Measurements from ENCODE around the gene DNAH7.

The DNAH7 gene

DNA sequence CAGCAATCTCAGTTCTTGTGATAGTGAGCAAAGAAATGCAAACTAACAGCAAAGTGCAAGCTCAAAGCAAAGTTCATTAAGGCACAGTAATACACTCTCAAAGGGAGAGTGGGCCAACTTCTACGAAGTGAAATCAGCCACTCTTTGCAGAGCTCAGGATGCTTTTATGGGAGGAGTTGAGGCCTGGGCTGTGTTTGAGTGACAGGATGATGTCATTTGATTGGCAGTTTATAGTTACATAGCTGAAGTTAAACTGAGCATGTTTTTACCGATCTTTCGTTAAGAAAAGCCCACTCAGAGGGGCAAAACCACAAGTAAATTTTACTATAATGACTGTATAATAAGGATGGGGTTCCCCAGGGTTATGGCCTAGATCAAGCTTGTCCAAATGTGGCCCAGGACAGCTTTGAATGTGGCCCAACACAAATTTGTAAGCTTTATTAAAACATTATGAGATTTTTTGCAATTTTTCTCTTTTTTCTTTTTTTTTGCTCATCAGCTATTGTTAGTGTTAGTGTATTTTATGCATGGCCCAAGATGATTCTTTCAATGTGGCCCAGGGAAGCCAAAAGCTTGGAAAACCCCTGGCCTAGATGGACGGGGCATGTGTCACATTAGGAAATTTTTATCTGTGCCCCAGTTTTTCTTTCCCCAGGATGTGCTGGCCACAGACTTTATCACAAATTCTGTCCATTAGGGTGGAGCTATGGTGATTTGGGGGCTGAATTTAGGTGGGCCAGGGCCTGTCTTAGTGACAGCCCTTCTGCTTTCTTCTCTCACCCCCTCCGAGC lies 8.3 kb upstream of the DNAH7 start:
- DNase-seq: no peak

DNA sequence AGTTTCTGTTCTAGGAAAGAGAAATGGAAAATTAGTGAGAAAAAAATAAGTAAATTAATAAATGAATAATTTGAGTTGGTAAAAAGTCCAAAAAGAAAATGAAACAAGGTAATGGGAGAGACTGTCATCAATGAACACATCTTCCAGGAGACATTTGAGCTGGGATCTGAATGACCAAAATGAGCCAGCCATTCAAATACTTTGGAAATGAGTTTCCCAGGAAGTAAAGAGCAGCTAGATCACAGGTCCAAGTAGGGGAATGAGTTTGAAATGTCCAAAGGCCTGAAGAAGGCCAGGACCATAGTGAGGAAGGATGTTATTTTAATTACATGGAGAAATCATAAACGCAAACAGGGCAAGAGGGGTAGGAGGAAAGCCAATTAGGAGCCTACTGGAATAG lies 6.6 kb upstream of the DNAH7 start:
- DNase-seq: no peak

DNA sequence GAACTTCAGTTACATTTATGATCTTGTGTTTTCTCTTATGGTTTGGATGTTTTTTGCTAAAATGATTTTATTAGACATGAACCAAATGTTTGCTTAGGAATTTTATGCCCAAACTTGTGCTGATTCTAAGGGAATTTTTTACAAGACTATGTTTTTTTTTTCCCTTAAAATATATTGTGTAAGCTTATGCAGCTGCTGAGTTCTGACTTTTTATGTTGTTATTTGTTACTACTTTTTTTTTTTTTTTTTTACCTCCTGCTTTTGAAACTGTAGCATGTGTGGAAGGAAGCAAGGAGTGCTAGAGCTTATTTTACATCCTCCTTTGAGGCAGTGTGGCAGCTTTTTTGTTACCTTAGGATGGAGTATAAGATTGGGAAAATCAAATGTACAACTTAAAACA lies 6.0 kb upstream of the DNAH7 start:
- no peak for DNase-seq

DNA sequence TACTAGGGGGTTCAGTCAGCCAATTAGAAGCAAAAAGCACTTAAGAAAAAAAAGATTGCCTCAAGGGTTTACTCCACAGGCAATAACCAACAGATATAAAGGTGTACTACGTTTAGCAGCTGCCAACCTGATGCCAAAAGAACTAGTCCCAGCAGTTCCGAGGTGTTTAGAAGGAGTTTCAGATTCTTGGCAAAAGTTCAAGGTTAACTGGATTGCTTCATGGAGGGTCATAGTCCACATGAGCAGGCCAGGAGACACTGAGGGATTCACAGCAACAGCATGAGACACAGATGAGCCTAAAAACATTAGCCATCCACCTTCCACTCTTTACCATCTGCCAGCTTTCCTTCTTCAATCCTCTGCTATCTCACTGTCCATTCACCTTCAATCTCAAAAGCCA lies 4.9 kb upstream of the DNAH7 start:
- no peak for DNase-seq

DNA sequence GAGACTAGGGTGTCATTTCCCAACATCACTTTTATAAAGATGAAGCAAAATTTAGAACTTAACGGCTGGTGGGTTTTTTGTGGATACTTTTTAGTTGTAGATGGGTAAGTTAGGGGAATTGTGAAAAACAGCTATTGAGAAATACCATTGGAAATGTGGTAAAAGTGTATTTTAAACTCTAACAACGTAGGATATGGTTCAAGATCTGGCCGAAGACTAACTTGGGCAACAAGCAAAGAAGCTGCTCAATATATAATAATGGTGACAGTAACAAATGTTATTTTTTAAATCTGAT lies 1.6 kb downstream of the DNAH7 start:
- no peak for DNase-seq

DNA sequence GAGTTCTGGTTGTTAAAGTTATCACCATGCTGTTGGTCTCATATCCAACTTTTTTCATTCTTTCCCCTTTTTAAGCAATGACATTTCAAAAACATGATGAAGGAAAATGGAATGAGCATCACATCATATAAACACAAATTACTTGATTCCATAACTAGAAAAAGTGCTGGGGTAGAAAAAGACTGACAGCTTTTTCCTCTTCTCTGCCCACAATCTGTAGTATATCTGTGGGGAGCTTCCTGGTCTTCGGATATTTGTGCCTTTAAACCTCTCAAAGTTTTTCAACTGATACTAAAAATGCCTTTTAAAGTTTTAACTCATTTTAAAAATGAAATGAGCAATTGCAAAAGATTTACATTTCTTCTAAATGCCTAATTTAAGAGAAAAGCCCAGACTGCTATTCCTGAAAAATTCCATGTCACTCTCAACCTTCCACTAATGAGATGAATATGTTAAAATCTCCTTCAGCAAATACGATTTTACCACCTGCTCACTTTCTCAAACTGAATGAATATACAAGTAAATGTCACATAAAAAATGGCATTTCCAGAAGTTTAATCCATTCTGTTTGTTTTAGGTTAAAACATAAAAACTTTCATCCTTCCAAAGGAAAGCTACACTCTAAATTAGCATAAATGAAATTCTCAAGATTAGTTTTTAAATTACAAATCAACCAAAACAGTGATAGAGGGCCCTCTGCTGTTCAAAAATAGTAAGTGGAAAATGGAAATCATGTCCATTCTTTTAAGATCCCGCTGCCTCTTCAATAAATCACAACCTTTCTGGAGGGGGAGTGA lies 2.1 kb downstream of the DNAH7 start:
- peak in 1 of 2 experiments; percentile 53 for DNase-seq

DNA sequence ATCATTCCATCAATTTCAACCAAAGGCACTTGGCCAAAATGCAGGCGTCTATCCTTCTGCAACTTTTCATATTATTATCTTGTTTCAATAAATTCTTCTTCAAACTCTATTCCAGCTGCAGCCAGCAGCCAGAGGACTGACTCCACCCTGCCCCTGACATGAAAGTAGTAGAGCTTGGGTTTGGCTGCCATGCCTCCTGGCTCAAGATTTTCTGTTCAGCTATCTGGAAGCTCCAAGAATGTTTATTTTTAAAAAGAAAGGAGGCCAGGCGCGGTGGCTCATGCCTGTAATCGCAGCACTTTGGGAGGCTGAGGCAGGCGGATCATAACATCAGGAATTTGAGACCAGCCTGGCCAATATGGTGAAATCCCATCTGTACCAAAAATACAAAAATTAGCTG lies 4.9 kb downstream of the DNAH7 start:
- DNase-seq: no peak

DNA sequence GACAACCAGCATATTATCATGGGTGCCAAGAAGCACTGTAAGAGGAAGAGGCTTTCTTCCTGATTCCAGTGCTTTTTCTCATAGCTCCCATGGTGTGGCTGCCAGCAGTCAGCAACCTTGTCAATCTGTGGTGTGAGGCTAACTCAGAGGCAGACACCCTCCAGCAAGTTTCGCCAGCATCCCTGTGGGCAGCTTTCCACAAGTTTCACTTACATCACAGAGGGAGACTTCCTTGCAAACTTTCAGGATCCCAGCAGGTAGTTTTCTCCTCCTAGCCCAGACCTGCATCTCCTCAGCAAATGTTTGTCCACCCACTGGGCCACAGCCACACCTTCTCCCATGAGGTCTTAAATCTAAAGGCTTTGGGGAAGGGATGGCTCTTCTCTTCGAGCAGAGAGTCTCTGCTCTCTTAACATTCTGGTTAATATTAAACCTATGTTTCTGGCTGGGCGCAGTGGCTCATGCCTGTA lies 9.1 kb downstream of the DNAH7 start:
- DNase-seq: no peak

DNA sequence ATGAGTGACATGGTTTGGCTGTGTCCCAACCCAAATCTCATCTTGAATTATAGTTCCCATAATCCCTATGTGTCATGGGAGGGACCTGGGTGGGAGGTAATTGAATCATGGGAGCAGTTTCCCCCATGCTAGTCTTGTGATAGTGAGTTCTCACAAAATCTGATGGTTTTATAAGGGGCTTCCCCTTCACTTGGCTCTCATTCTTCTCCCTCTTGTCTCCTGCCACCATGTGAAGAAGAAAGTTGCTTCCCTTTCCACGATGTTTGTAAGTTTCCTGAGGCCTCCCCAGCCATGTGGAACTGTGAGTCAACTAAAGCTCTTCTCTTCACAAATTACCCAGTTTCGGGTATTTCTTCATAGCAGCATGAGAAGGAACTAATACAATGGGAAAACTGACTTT lies 14.0 kb downstream of the DNAH7 start:
- DNase-seq: no peak

DNA sequence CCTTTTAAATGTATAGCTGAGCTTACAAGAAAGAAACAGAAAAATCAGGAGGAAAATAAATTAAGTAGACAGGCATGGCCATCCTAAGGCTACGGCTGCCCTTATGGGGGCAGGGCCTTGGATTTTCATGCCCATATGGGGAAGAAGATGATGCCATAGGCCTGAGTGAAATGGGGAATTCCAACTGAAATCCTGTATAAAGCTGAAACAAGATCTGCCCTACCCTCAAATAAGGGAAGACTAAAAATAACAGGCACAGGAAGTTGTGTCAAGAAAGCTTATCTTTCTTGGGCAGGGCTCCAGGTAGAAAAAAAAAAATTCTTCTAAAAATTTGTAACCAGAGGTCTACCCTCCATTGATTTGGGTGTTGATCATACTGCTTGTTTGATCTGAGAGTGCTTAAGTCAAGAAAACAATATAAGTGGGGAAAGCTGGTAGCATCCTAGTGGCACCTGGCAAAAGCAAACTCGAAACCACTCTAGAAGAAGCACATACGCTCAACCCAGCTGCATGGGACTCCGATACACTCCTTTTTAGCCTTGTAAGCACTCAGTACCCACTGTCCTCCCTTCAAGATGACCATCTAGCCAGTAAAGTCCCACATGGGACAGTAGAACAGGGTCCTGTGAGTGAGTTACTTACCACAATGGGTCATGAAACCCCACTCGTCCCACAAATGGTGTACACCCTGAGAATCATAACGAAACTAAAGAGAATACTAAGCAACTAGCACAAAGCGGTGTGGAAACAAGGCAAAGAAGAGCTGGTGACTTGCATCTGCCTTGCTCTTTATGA lies 22.3 kb downstream of the DNAH7 start:
- DNase-seq: no peak

DNA sequence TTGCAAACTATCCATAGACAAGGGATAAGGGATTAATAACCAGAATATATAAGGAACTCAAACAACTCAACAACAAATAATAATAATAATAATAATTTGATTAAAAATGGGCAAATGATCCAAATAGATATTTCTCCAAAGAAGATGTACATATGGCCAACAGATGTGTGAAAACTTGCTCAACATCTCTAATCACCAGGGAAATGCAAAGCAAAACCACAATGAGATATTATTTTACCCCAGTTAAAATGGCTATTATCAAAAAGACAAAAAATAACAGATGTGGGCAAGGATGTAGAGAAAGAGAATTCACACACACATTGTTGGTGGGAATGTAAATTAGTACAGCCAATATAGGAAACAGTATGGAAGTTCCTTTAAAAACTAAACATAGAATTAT lies 26.9 kb downstream of the DNAH7 start:
- DNase-seq: no peak

DNA sequence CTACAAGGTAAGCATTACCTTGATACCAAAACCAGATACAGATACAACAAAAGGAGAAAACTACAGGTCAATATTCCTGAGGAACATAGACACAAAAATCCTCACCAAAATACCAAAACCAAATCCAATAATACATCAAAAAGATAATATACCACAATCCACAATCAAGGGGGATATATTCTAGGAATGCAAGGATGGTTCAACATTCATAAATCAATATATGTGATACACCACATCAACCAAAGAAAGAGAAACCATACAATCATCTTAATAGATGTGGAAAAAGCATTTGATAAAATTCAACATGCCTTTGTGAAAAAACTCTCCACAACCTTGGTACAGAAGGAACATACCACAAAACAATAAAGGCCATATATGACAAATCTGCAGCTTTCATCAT lies 28.4 kb downstream of the DNAH7 start:
- DNase-seq: no peak

DNA sequence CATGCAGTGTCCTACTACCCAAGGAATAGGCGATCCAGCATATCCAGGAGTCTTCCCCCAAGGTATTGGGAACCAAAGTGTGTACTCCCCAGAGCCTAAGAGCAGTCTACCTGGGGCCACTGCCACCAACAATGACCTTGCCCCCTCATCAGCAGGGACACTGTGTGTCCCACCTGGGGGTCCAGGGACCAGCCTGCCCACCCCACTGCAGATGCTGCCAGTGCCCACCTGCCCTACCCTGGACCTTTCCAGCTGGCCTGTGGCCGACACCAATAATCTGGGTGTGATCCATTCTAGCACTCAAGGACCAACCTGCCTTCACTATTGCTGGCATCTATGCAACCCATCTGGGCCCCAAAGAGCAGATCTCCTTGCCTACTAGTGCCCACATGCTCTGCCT lies 32.2 kb downstream of the DNAH7 start:
- no peak for DNase-seq

DNA sequence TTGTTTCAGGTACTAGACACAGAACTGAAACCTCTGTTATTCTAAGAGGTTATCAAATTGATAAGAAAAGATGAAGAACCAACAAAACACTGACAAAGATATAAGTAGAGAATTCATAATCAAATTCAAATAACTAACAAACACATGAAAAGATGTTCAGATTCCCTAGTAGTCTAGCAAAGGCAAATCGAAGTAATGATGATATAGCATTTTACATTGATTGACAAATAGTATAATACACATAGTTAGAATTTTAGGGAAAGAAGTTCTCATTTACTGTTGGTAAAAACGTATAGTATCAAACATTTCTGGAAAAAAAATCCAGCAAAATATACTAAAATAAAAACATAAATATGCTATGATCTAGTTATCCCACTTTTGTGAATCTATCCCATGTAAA lies 50.6 kb downstream of the DNAH7 start:
- DNase-seq: no peak

DNA sequence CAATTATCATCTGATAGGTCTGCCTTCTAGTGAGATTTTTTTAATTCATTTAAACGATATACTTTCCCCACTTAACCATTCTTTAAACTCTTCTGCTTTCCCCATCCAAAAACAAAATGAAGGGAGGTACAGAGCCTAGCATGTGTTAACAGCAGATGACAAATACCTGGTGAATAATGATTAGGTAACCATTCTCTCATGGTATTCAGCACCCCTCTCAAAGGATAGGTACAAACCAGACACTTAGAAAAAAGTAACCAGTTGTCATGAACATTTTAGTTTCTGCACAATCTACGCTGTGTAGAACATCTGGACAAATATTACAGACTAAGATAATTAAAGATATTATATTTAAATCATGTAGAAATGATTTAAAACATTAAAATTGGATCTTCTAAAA lies 56.3 kb downstream of the DNAH7 start:
- no peak for DNase-seq

DNA sequence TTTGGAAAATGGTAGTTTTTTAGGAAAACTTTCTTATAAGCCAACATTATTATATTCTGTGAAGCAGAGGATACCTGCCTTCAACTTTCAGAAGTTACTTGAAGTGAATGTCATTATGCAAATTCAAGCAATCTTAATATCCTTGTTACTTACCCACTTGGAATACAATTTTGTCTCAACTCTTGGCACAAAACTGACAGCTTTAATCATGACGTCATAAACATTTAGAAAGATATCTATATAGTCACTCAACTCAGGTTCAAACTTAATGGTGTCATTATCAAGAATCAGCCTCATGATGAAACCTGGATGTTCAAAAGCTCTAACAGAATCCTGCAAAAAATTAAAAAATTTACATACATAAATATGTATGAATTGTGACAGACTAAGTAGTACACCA lies 68.1 kb downstream of the DNAH7 start:
- no peak for DNase-seq

DNA sequence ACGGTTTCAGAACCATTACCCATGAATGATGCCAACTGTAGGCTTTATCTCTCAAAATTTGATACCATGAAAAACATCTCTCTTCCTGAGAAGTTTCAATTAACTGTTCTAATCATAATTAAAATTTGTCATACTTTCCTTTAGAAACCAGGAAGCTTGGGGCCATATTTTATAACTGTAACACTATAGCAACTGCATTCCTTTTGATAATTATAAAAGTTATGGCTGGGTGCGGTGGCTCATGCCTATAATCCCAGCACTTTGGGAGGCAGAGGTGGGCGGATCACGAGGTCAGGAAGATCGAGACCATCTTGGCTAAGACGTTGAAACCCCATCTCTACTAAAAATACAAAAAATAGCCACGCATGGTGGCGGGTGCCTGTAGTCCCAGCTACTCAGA lies 70.6 kb downstream of the DNAH7 start:
- DNase-seq: no peak

DNA sequence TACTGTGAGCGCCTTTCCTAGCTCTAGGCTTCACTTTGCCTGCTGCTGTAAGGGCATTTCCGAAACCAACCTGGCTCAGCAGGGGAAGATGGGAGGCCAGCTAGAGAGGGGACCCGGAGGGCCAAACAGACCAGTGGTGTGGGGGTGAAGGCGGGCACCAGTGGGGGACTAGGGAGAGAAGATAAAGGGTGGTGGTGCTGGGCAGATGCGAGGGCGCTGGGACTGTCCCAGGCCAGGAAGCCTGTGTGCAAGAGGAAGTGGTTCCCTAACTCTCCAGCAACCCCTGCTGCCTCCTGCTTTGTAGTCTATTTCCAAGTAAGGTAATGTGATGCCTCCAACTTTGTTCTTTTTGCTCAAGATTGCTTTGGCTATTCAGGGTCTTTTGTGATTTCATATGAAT lies 73.1 kb downstream of the DNAH7 start:
- DNase-seq: no peak

DNA sequence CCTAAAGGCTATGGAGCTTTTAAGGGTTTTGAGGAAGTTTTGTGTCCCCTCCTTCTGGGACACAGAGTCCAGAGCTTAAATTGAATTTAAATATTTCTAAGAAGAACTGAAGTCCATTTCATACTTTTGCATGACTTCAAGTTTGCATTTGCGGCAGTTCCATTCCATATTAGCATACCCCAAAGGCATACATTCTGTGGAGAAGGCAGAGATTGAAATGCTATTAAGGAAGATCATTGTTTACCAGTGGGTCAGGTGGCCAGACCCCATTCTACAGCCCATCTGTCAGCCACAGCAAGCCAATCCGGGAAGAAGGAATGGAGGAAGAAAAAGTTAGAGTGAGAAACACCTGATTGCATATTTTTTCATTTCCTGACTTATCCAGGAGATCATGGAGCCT lies 75.0 kb downstream of the DNAH7 start:
- no peak for DNase-seq

DNA sequence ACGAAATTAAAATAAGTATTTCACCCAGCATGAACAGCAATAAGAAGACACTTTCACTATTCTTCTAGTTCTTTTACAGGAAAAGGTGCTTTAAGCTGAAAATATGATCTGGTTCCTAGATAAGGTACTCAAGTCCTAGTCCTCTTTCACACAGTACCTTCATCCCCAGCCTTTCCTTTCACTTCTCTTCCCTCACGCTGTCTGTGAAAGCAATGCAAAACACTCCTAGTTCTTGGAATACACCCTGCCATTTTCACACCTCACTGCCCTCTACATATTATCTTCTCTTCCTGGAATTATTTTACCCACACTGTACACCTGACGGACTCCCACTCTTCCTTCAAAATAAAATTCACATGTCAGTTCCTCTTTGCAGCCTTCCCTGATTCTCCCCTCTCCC lies 82.9 kb downstream of the DNAH7 start:
- no peak for DNase-seq

DNA sequence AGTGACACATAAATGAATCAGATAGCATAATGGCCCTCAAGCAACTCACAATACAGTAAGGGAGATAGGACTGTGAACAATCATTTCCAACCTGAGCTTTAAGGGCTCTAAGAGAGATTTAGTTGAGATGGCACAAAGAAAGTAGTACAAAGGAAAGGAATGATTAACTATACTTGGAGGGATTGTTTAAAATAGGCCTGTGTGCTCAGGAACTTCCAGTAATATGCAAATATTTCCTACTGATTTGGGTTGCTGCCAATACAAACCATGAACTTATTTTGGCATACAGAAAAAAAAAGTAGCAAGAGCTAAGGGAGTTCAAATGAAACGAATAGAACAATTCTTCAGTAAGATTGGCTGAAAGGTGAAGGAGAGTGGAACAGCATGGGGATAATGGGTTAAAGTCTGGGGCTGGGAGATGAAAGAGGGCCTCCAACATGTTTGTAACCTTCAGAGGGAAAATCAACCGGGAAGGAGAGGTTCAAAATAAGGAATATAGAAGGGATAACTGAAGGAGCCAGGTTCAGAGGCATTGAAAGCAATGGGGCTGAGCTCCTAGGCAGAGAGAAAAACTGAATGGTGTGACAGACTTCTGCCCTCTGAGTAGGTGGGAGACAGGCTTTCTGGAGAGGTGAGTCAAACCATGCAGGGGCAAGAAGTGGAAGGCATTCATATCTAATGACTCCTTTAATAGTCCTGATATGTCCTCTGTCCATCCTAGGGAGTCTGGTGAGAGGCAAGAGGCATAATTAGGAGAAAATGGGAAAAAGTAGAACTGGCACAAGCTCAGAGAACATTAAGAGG lies 83.5 kb downstream of the DNAH7 start:
- no peak for DNase-seq

DNA sequence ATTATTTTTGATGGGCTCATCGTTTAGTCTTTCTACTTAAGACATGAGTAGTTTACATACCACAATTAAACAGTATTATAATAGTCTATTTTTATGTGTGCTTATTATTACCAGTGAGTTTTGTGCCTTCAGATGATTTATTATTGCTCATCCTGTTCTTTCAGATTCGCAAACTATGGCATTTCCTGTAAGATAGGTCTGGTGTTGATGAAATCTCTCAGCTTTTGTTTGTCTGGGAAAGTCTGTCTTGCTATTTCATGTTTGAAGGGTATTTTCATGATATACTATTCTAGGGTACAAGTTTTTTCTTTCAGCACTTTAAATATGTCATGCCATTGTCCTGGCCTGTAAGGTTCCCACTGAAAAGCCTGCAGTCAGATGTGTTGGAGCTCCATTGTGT lies 101.3 kb downstream of the DNAH7 start:
- no peak for DNase-seq

DNA sequence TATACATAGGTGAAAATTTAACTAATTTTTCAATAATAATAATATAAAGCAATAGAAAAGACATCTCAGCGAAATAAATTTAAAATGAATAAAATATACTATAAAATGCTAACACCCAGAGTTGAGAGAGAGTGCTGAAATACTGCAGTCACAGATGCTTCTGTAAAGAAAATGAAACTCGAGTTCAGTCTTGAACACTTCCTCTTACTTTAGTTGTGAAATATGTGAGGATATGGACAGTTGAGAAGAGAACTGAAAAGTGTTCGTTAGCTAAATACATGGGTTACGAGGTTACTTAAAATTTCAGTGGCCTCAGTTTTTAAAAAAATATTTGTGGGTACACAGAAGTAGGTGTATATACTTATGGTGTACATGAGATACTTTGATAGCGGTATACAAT lies 106.8 kb downstream of the DNAH7 start:
- DNase-seq: no peak

Data from SW 1271 (cell line).